Activated CD4-positive, alpha-beta T cell treated with anti-CD3 and anti-CD28 coated beads, Interleukin-2, amount 50 U/mL, for 1 hour (primary cell): Measurements from ENCODE around the gene ATP5PB.

Experiments
- DNase-seq: peaks from one replicate; pipeline ENCODE4 v3.0.0-alpha.2; 2020

The ATP5PB gene

GRCh38 chr1:111448918-111449702, at the start of gene ATP5PB, which contains the start of gene WDR77:
ATP5PB (plus strand) TSS chr1:111449464; CDS start chr1:111449542, 78 bp downstream.
WDR77 (minus strand) TSS chr1:111449256; CDS start chr1:111449169, 87 bp downstream.
- peak; percentile 83 for DNase-seq

DNA sequence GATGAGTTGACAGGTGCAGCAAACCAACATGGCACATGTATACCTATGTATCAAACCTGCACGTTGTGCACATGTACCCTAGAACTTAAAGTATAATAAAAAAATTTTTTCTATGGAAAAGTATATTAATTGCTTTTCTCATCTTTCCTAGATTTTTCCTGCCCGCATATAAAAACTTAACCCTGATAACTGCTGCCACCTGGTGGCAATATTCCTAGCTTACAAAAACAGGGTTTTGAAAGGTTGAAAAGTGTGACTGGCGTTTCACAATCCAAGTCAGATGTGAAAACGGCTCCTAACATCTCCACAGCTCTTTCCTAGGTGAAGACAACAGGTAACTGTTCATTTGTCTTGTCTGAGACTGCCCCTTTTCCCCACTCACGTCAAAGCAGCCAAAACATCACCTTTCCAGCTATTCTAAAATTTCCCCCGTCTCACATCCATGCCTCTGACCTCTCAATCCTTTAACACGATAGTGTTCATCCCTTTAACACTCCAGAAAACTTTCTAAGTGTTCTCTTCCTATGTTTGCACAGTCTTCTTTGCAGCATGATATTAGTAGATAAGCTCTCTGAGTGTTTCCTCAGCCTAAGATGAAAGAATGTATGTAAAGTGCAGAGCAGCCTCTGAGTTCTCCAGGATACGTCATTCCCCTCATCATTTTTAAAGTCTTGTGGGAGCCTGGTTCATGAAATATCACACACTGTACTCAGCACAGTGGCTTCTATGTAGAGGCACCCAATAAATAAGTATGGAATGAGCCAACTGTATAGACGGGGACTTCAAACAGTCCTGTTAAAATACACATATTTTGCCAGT, 49.3 kb upstream of the ATP5PB start:
- peak; percentile 41 for DNase-seq

DNA sequence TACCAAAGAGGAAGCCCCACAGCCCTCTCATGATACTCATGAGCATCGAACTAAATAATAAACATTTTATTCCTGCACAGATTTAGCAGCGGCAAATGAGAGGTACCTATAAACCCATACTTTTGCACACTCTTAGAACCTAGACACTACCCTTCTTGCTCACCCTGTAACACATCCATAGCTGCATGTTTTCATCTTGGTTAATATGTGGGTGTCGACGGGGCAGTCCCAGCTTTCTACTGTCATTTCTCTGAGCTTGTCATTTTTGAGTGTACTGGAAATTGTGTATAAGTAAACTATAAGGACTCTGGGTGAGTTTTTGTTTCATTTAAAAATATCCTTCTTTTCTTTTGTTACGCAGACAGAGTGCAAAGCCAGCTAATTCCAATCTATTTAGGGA, 47.2 kb upstream of the ATP5PB start:
- DNase-seq: no peak

DNA sequence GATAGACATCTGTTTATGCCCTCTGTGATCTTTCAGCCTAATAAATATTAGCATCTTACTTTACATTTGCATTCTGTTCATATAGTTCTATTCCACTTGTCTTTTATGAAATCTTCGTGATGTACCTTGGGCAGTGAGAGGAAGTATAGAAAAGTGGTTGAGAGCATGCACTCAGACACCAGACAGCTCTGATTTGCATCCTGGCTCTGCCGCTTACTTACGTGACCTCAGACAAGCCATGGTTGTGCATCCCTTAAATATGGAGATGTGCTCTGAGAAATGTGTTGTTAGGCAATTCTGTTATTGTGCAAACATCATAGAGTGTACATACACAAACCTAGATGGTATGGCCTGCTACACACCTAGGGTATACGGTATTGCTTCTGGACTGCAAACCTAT, 44.7 kb upstream of the ATP5PB start:
- DNase-seq: no peak

DNA sequence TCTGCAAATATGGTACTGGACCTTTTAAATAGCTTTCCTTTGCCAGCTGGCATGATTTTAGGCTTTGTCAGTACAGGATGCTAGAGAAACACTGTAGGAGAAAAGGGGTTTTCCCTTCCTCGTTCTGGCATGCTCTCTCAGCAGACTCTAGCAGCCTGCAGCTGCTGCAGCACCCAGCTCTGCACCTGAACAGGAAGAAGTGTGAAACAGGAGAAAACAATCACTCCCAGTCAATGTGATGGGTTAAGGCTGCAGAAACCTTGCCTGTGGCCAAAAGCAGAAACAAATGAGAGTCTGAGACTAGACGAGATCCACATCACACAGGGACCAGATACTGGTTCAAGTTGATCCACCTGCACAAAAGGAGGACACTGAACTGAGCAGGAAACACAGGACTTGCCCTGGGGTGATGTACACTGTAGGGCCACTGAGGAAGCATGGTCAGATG, 42.9 kb upstream of the ATP5PB start:
- peak; percentile 36 for DNase-seq

GRCh38 chr1:111407301-111407700, 42.0 kb upstream of the ATP5PB start:
- no peak for DNase-seq

DNA sequence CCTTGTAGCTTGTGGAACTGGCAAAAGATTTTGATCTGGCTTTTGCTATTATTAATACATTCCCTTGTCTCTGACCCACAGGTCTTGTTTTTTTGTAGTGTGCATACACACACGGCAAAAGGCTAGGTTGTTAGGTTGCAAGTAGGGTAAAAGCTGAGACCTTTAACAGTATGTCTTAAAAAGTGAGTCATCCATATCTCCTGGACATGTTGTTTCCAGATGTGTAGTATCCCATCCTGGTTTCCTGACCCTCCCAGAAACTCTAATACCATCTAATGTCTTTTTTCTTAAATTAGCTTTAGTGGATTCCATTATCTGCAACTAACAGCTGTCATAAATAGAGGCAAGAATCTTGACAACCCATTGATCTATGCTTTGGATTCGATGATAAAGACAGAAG, 36.4 kb upstream of the ATP5PB start:
- no peak for DNase-seq

DNA sequence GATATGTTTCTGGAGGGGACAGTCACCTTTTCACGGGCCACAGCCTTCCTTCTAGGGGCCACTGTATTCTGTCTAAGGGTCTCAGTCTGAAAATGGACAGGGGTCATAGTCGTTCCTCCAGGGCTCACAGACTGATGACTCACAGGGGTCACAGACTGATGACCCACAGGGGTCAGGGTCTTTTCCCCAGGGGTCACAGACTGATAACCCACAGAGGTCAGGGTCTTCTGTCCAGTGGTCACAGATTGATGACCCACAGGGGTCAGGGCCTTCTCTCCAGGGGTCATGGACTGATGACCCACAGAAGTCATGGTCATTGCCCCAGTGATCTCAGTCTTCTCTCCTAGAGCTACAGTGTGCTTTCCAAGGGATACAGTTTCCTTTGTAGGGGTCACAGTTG, 34.5 kb upstream of the ATP5PB start:
- DNase-seq: no peak

- no peak for DNase-seq
Measured at GRCh38 chr1:111415461-111415860, 33.8 kb upstream of the ATP5PB start.

DNA sequence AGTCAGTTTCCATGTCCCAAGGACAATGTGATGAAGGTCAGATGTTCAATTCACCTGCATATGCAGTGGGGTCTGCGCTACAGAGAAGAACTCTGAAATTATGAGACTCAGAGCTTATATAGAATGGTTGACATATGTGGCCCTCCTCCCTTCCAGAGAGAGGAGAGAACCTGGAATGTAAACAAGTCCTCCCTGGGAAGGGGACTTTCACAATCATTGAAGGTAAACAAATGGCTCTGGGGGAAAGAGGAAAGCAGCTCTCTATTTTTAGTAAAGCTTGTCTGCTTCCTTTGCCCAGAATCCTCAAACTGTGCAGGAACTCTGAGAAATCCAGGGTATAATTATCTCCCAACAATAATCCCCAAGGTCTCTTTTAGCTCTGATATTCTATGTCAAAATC, 31.5 kb upstream of the ATP5PB start:
- no peak for DNase-seq

- DNase-seq: no peak
Measured at GRCh38 chr1:111419037-111419436, 30.2 kb upstream of the ATP5PB start.

GRCh38 chr1:111420377-111420776, 28.9 kb upstream of the ATP5PB start:
- DNase-seq: no peak

DNA sequence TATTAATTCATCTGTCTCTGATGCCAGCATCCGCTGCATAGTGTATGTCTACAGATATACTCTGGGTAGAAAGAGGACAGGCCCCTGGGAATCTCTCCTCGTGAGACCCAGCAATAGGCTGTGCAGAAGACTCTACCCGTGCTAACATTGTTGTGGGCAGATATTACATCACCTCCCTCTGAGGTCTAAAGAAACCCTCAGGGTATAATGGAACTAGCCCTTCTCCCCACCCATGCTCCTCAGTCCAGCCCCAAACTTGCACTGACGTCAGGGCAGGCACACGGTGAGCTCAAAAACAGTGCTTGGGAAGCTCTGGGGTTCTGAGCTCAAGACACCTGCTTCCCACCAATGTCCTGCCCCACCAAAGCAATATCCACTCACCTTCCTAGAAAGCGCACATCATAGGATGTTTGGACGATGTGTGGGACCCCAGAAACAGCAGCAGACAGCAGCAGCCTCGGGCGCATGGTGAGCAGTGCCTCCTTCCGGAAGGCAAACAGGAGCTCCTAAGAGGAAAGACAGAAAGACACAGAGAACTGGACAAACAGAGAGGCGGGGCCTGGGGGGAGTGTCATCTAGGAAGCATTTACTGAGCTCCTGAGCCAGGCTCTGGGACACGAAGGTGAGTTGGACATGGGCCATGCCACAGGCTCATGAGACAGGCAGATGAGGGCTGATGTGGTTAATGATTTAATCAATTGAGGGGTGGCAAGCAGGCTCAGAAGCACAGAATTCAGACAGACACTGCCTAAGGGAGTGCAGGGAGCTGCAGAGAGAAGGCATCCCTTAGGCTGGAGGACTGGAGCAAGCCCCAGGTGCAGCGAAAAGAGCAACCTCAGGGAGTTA, 26.5 kb upstream of the ATP5PB start:
- no peak for DNase-seq

GRCh38 chr1:111424281-111424680, 25.0 kb upstream of the ATP5PB start:
- no peak for DNase-seq

DNA sequence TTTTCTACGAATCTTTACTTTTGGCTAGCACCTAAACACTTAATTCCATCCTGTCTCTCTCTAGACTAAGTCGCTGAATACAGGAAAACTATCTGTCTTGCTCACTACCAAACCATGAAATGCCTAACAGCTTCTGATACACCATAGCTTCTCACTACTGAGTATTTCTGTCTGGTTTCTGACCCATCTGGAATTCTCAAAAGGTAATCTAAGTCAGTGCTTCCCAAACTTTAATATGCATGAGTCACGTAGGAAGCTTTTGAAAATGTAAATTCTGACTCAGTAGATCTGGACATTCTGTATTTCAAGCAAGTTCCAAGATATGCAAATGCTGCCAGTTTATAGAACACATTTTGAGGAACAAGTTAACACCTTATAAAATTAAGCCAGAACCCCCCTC, 12.5 kb upstream of the ATP5PB start:
- DNase-seq: no peak

- no peak for DNase-seq
Measured at GRCh38 chr1:111439461-111440351, 9.6 kb upstream of the ATP5PB start.

DNA sequence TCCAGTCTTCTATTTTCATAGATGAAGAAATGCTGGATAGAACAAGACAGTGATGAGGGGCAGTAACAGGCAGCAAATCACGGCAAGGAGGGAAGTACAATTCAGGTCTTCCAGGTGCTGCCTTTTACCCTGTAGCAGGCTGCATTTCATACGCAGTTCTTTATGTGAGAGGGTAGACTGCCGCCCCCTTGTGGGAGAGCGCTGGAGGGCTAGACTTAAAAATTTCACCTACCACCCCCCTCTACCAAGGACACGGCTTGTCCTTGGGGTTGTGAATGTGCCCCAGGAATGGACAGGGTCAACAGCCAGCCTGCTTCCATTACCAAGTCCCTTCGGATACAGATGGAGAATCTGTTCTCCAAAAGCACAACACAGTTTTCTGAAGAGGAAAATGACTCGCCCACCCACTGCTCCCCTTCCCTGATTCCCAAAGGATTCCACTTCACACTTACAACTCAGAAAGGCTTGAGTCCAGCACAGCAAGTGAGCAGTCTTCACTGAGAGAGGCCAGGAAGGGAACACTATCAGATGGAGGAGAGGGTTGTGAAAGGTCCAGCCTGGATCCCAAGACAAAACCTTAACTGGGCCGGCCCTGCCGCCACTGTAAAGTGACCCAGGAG, 7.6 kb upstream of the ATP5PB start:
- DNase-seq: peak; percentile 75

GRCh38 chr1:111442457-111442856, 6.8 kb upstream of the ATP5PB start:
- no peak for DNase-seq

DNA sequence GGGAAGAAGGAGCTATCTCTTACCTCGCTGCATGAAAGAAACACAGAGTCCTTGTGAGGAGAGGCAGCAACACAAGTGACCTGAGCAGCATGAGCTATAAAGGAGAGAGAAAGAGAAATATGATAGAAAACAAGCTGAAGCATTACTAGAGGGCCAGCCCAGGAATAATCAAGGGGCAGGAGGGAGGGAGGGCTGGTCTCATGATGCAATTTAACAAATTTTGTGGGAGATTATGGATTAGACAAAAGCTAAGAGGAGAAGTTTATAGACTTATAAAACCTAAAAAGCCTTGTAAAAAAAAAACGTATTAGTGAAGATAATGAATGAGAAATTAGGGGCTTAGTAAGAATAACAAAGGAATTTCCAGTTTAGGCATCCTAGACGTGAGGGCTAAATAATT, 5.2 kb upstream of the ATP5PB start:
- DNase-seq: no peak

DNA sequence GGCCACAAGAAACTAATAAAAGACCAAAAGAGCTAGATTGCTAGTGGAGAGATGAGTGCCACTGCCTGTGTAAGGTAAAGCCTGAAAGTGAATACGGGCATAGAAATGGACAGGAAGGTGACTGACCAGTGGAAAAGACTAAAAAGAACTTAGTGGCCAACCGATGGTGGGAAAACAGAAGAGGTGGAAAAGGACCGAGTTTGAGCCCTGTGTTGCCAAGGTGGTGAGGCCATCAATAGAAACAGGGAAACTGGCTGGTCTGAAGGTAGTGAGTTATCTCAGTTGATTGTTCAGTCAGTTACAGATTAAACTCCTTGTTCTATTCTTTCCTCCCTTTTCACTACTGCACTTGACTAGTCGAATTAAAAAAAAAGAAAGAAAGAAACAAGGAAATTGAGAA, 2.7 kb upstream of the ATP5PB start:
- DNase-seq: no peak
